GM13976 (cell line): ENCODE measurements around the gene DUSP22.

Experiments
- DNase-seq: peaks from one replicate; pipeline ENCODE4 v3.0.0; 2012; ENCODE audit warnings: low spot score
- CTCF ChIP-seq: IDR thresholded peaks from 2 replicates; pipeline ENCODE4 v1.5.1; 2012; ENCODE audit warnings: borderline replicate concordance, mild to moderate bottlenecking; ENCODE audit not compliant: insufficient read depth; ENCODE audit errors: extremely low read depth, missing control alignments, control extremely low read depth
- in situ Hi-C: fragments of 300-500 bp; cut with MboI; formaldehyde crosslinking; loops from one replicate; pipeline ENCODE4 v1.12.0; 2022; ENCODE audit warnings: low sequenced_read_pairs, mixed read lengths, inconsistent platforms; ENCODE audit not compliant: unreplicated experiment

The DUSP22 gene

GRCh38 chr6:304833-305370 lies 12.6 kb downstream of the DUSP22 start:
- TF ChIP-seq CTCF = no peak
- DNase-seq = no peak
- in situ Hi-C loops = no loop called here

DNA sequence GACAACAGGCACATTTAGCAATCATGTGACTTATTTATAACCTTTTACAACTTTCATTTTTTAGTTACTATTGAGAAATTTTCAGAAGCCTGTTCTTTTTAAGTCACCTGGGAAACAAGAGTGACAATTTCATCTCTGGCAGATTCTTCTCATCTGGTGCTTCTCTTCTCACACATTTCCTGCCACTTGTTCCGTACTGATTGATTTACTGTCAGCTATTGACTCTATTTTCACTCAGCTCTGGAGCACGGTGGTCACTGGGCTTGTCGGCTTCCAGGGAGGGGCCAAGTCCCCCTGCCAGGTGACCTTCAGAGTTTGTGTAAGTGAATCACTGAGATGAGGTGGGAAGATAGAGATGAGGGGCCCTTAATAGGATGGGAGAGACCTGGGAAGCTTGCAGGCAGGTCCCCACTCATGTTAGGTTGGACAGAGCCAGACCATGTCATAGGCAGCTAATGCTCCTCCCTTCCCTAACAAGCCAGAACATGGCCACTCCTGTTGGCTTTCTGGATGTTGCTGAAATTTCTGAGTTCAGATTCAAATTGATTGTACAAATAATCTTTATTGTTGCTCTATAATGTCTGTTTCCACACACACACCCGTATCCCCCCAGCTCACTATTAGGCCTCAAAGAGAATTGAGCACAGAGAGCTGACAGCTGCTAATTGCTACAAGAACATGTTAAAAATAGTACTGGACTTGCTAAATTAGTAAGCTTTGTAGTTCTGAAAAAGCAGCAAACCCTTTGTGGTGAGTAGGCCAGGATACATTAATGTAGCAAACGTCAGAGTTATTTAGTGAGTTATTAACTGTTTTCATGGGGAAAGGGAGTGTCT lies 13.3 kb downstream of the DUSP22 start:
- in situ Hi-C loops = no loop called here
- DNase-seq = peak; percentile 92
- no peak for TF ChIP-seq CTCF

- no peak for DNase-seq
- in situ Hi-C loops = no loop called here
- no peak for TF ChIP-seq CTCF
Measured at GRCh38 chr6:306641-307061, 14.4 kb downstream of the DUSP22 start.

- TF ChIP-seq CTCF = no peak
- in situ Hi-C loops = no loop called here
- no peak for DNase-seq
Measured at GRCh38 chr6:307065-307814, 15.0 kb downstream of the DUSP22 start.

DNA sequence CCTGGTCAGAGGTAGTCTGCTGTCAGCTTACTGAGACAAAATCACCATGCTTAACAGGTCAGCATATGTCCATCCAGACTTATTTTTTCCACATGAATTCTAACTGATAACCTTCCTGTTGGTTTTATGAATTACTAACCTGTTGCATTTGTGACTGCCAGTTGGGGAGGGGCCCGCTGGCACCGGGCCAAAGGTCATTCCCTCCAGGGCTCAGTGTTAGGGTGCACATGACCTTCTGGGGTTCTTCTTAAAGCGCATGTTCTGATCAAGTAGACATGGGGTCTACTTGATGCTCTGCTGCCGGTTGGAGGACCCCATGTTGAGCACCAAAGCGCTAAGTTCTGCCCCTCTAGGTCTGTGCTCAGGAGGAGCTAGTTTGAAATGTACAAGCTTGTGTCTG lies 15.6 kb downstream of the DUSP22 start:
- in situ Hi-C loops = no loop called here
- no peak for TF ChIP-seq CTCF
- no peak for DNase-seq

GRCh38 chr6:308307-308706 lies 16.0 kb downstream of the DUSP22 start:
- TF ChIP-seq CTCF = no peak
- no peak for DNase-seq
- in situ Hi-C loops = no loop called here
